ENCODE results near the gene TAF15. TPM values are rescaled to one million over a fixed set of nuclear protein-coding genes. Genes with fewer than 3 reads are reported as not detected.

The TAF15 gene
- total and polyA plus RNA-seq, 2 donors (not counting 1 experiment from before 2014, with no cell fraction given), result 51.0 to 246 TPM

- Mint-ChIP-seq H3K4me3 (peak overlapping the region; percentile 94), H3K27me3 (no peaks in the 10 kb centered on the region), H3K4me1 (peaks cover 8% of the 10 kb centered on the region), H3K9me3 (ENCODE audit: insufficient read depth) (no peaks in the 10 kb centered on the region), H3K27ac (peak overlapping the region; percentile 27)
- H3K27ac ChIP-seq (ENCODE audit: low read length in 2 of 2), result no peak overlapping the region
- H3K9ac ChIP-seq (ENCODE audit: low read length), result peak overlapping the region; percentile 85
- H3K27me3 ChIP-seq (replicated peaks in 1 of 4; ENCODE audit: control extremely low read depth in 1 of 4, control insufficient read depth in 3 of 4, insufficient read depth in 4 of 4, low read length in 3 of 4), result no peaks in the 10 kb centered on the region
- ATAC-seq (ENCODE audit: low read depth), result no peak
- ChIA-PET CTCF (interaction anchor here (0.5 to 10.2 kb wide), 49 partner anchors 8 to 1344 kb away, joined by 3 to 349 read pairs (median 4); partner anchors contain the start of genes MMP28, PEX12, TAF15 and ZNHIT3), POLR2A (interaction anchor here (0.8 to 1.7 kb wide), 4 partner anchors 26 to 185 kb away, joined by 3 to 33 read pairs (median 4); partner anchors contain the start of gene TAF15)
- H3K4me2 ChIP-seq (replicated peaks; ENCODE audit: low read depth, low read length, poor library complexity, severe bottlenecking), result peak overlapping the region; percentile 99
- H3K79me2 ChIP-seq (ENCODE audit: control insufficient read depth, insufficient read depth, low read length), result no peaks in the 10 kb centered on the region
- no peaks in the 10 kb centered on the region for H3K36me3 ChIP-seq (replicated peaks in 1 of 2; ENCODE audit: control extremely low read depth in 1 of 2, control insufficient read depth in 1 of 2, extremely low read depth in 1 of 2, insufficient read depth in 2 of 2, low read length in 1 of 2)
- TF ChIP-seq CTCF (IDR thresholded peaks at IDR 0.05) (no peak), EZH2 (IDR thresholded peaks at IDR 0.05; ENCODE audit: borderline replicate concordance, insufficient read depth, low read depth, low read length, poor library complexity, severe bottlenecking) (no peak)
- 18% methylated on average over 11 of the region's 17 CpGs for WGBS (ENCODE audit: insufficient coverage)
- intact Hi-C loops (cut with micrococcal nuclease), result loop anchor here (1.0 to 10.0 kb wide), 4 partner anchors 41 to 783 kb away; partner anchors contain the start of genes LIG3, TAF15 and ZNHIT3
- H4K20me1 ChIP-seq (ENCODE audit: control insufficient read depth, insufficient read depth, low read length, poor library complexity, severe bottlenecking), result no peaks in the 10 kb centered on the region
- no peak for DNase-seq
- no peaks in the 10 kb centered on the region for H3K9me3 ChIP-seq (ENCODE audit: control extremely low read depth in 1 of 3, control insufficient read depth in 2 of 3, insufficient read depth in 1 of 3, low read length in 2 of 3)
- H2AFZ ChIP-seq (ENCODE audit: insufficient read depth, low read depth, low read length, poor library complexity, severe bottlenecking), result peak overlapping the region; percentile 99
- H3K4me1 ChIP-seq (ENCODE audit: control insufficient read depth in 2 of 2, insufficient read depth in 2 of 2, low read length in 2 of 2), result peaks cover 7 to 13% of the 10 kb centered on the region in 2 donors
- H3K4me3 ChIP-seq (ENCODE audit: control extremely low read depth in 1 of 5, extremely low read depth in 1 of 5, insufficient read depth in 1 of 5, low read depth in 2 of 5, low read length in 4 of 5), result peak overlapping the region in 4 of 5 experiments; percentile 72 to 88 (median 77)
Observed at GRCh38 chr17:35763767-35764122, 45.5 kb upstream of the TAF15 start.

Data from B cell (primary cell).